Gastrocnemius medialis (tissue), 4 donors: ENCODE measurements around the gene SAMD4A.

ENCODE experiments used
- POLR2A ChIP-seq, 2 donors: fragments of 450-650 bp; IDR thresholded peaks; one replicate each; pipeline ENCODE4 v1.6.1; 2017; ENCODE audit warnings: antibody characterized with exemption in 2 of 2, mild to moderate bottlenecking in 2 of 2, moderate library complexity in 2 of 2
- TF ChIP-seq, protein P1 (sequence below), 5 experiments: fragments of 450-650 bp in 3 of 5; fragments of 200-600 bp in 2 of 5; sonication (generic) in 2 of 5; IDR thresholded peaks in 4 of 5; conservative IDR thresholded peaks in 1 of 5; 1 replicate in 4 of 5; 2 replicates in 1 of 5; pipeline ENCODE4 v1.5.1; 2016 to 2019; ENCODE audit warnings: antibody characterized with exemption in 5 of 5, mild to moderate bottlenecking in 3 of 5, moderate library complexity in 3 of 5

DNA sequence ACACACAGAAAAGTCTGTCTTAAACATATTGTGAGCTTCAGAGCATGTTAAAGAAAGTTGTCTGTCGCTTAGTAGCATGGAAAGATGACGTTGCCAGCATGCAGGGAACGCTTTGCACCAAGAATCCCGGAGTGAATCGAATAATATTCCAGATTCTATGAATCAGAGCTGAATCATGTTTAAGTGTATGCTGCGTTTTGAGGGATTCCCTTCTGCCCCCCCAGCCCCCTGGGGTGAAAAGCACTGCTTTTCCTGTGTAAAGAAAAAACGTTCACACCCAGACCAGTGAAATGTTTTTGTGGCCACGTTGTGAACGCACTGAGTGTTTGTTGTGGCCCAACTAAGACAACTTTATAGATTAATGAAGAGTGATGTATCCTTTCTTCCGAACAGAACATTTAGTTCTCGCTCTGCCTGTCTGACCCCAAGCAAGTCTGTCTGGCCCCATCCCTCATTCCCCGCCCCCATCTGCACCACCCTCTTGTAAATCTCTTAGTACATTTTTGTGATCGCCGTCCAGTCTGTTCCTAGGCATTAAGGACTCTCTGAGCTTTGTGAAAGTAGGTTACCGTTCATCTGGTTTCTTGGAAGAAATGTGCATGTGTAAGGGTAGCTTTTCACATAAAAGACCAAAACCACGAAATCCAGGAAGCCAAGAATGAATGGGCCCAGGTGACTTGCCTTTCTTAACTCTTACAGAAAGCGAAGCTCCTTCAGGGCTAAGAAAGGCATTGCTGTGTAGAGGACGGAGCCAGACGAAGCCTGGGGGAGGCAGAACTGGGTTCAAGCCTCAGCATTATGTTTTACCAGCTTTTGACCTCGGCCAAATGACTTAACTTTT is 103.0 kb downstream of the SAMD4A start:
- TF ChIP-seq, protein P1, sequence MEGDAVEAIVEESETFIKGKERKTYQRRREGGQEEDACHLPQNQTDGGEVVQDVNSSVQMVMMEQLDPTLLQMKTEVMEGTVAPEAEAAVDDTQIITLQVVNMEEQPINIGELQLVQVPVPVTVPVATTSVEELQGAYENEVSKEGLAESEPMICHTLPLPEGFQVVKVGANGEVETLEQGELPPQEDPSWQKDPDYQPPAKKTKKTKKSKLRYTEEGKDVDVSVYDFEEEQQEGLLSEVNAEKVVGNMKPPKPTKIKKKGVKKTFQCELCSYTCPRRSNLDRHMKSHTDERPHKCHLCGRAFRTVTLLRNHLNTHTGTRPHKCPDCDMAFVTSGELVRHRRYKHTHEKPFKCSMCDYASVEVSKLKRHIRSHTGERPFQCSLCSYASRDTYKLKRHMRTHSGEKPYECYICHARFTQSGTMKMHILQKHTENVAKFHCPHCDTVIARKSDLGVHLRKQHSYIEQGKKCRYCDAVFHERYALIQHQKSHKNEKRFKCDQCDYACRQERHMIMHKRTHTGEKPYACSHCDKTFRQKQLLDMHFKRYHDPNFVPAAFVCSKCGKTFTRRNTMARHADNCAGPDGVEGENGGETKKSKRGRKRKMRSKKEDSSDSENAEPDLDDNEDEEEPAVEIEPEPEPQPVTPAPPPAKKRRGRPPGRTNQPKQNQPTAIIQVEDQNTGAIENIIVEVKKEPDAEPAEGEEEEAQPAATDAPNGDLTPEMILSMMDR (IDR thresholded peaks at IDR 0.05 in 4 of 5, conservative IDR thresholded peaks at IDR 0.05 in 1 of 5) = no peak
- TF ChIP-seq POLR2A (IDR thresholded peaks at IDR 0.05) = no peak
